Skeletal muscle satellite cell (primary cell): ENCODE results near the gene CACNA1E.

Experiments
- H3K27me3 ChIP-seq: 2 replicates; pipeline ENCODE4 v1.7.0; 2013; ENCODE audit warnings: low read length; ENCODE audit not compliant: control insufficient read depth, insufficient read depth
- H3K36me3 ChIP-seq: 2 replicates; pipeline ENCODE4 v1.7.0; 2013; ENCODE audit warnings: mild to moderate bottlenecking, control low read depth, low read length; ENCODE audit not compliant: insufficient read depth
- H3K4me1 ChIP-seq: 2 replicates; pipeline ENCODE4 v1.7.0; 2013; ENCODE audit warnings: low read length; ENCODE audit not compliant: control insufficient read depth, insufficient read depth
- H3K4me2 ChIP-seq: 2 replicates; pipeline ENCODE4 v1.7.0; 2013; ENCODE audit warnings: mild to moderate bottlenecking, low read length
- H3K4me3 ChIP-seq: 2 replicates; pipeline ENCODE4 v1.7.0; 2013; ENCODE audit warnings: low read length
- H3K9ac ChIP-seq: 2 replicates; pipeline ENCODE4 v1.7.0; 2013; ENCODE audit warnings: mild to moderate bottlenecking, low read depth, low read length, moderate library complexity
- H3K9me3 ChIP-seq: replicated peaks from 2 replicates; pipeline ENCODE4 v1.7.0; 2013; ENCODE audit warnings: mild to moderate bottlenecking, control low read depth, low read length

The CACNA1E gene

GRCh38 chr1:181485287-181486097 is 2.2 kb downstream of the CACNA1E start:
- no peak overlapping the region for H3K4me3 ChIP-seq
- H3K4me2 ChIP-seq, result no peak overlapping the region
- H3K27me3 ChIP-seq, result peaks cover 58% of the 10 kb centered on the region
- no peak overlapping the region for H3K9ac ChIP-seq
- no peaks in the 10 kb centered on the region for H3K9me3 ChIP-seq
- H3K36me3 ChIP-seq, result no peaks in the 10 kb centered on the region
- no peaks in the 10 kb centered on the region for H3K4me1 ChIP-seq

- Histone ChIP-seq H3K4me2 (no peak overlapping the region), H3K4me3 (no peak overlapping the region), H3K27me3 (peaks cover 53% of the 10 kb centered on the region), H3K36me3 (no peaks in the 10 kb centered on the region), H3K4me1 (no peaks in the 10 kb centered on the region), H3K9ac (no peak overlapping the region), H3K9me3 (no peaks in the 10 kb centered on the region)
Observed at GRCh38 chr1:181486098-181486420, 2.7 kb downstream of the CACNA1E start.

GRCh38 chr1:181488866-181489265 is 5.5 kb downstream of the CACNA1E start:
- Histone ChIP-seq H3K9me3 (no peaks in the 10 kb centered on the region), H3K27me3 (peaks cover 25% of the 10 kb centered on the region), H3K4me1 (no peaks in the 10 kb centered on the region), H3K9ac (no peak overlapping the region), H3K4me3 (no peak overlapping the region), H3K4me2 (no peak overlapping the region), H3K36me3 (no peaks in the 10 kb centered on the region)

- H3K36me3 ChIP-seq, result no peaks in the 10 kb centered on the region
- no peak overlapping the region for H3K9ac ChIP-seq
- peaks cover 12% of the 10 kb centered on the region for H3K27me3 ChIP-seq
- H3K4me1 ChIP-seq, result no peaks in the 10 kb centered on the region
- no peak overlapping the region for H3K4me3 ChIP-seq
- H3K4me2 ChIP-seq, result no peak overlapping the region
- no peaks in the 10 kb centered on the region for H3K9me3 ChIP-seq
Observed at GRCh38 chr1:181490276-181490675, 7.0 kb downstream of the CACNA1E start.

GRCh38 chr1:181490740-181491712 is 7.7 kb downstream of the CACNA1E start:
- Histone ChIP-seq H3K9me3 (no peaks in the 10 kb centered on the region), H3K27me3 (peaks cover 4% of the 10 kb centered on the region), H3K4me2 (no peak overlapping the region), H3K9ac (no peak overlapping the region), H3K4me1 (no peaks in the 10 kb centered on the region), H3K4me3 (no peak overlapping the region), H3K36me3 (no peaks in the 10 kb centered on the region)

- H3K4me3 ChIP-seq, result no peak overlapping the region
- no peak overlapping the region for H3K9ac ChIP-seq
- H3K4me2 ChIP-seq, result no peak overlapping the region
Observed at GRCh38 chr1:181493166-181493565, 9.8 kb downstream of the CACNA1E start.

GRCh38 chr1:181493885-181494284 is 10.6 kb downstream of the CACNA1E start:
- H3K4me1 ChIP-seq, result no peaks in the 10 kb centered on the region
- H3K9ac ChIP-seq, result no peak overlapping the region
- no peak overlapping the region for H3K4me3 ChIP-seq
- no peaks in the 10 kb centered on the region for H3K36me3 ChIP-seq
- no peak overlapping the region for H3K4me2 ChIP-seq
- H3K9me3 ChIP-seq, result no peaks in the 10 kb centered on the region
- H3K27me3 ChIP-seq, result no peaks in the 10 kb centered on the region

More at GRCh38 chr1:181493166-181493565, 9.8 kb downstream of the CACNA1E start:
- no peaks in the 10 kb centered on the region for H3K27me3 ChIP-seq
- no peaks in the 10 kb centered on the region for H3K36me3 ChIP-seq
- no peaks in the 10 kb centered on the region for H3K9me3 ChIP-seq
- no peaks in the 10 kb centered on the region for H3K4me1 ChIP-seq

- no peak overlapping the region for H3K9ac ChIP-seq
- no peak overlapping the region for H3K4me2 ChIP-seq
- H3K27me3 ChIP-seq, result no peaks in the 10 kb centered on the region
- no peaks in the 10 kb centered on the region for H3K36me3 ChIP-seq
- no peaks in the 10 kb centered on the region for H3K4me1 ChIP-seq
- H3K4me3 ChIP-seq, result no peak overlapping the region
- H3K9me3 ChIP-seq, result no peaks in the 10 kb centered on the region
Observed at GRCh38 chr1:181496759-181497158, 13.4 kb downstream of the CACNA1E start.

- H3K36me3 ChIP-seq, result no peaks in the 10 kb centered on the region
- no peak overlapping the region for H3K9ac ChIP-seq
- no peak overlapping the region for H3K4me3 ChIP-seq
- H3K4me2 ChIP-seq, result no peak overlapping the region
- no peaks in the 10 kb centered on the region for H3K9me3 ChIP-seq
- H3K27me3 ChIP-seq, result no peaks in the 10 kb centered on the region
- H3K4me1 ChIP-seq, result no peaks in the 10 kb centered on the region
Observed at GRCh38 chr1:181497870-181498269, 14.6 kb downstream of the CACNA1E start.

- Histone ChIP-seq H3K4me3 (no peak overlapping the region), H3K9me3 (no peaks in the 10 kb centered on the region), H3K36me3 (no peaks in the 10 kb centered on the region), H3K9ac (no peak overlapping the region), H3K27me3 (no peaks in the 10 kb centered on the region), H3K4me2 (no peak overlapping the region), H3K4me1 (no peaks in the 10 kb centered on the region)
Observed at GRCh38 chr1:181499825-181500224, 16.5 kb downstream of the CACNA1E start.

GRCh38 chr1:181500636-181501035 is 17.3 kb downstream of the CACNA1E start:
- Histone ChIP-seq H3K4me1 (no peaks in the 10 kb centered on the region), H3K9ac (no peak overlapping the region), H3K36me3 (no peaks in the 10 kb centered on the region), H3K4me3 (no peak overlapping the region), H3K4me2 (no peak overlapping the region), H3K27me3 (no peaks in the 10 kb centered on the region), H3K9me3 (no peaks in the 10 kb centered on the region)
